ENCODE measurements around the gene UBE2L5. TPM values are rescaled to one million over a fixed set of nuclear protein-coding genes. Genes with fewer than 3 reads are reported as not detected.

UBE2L5 gene
- total RNA-seq, 2 experiments from 2014 or later, result not detected

DNA sequence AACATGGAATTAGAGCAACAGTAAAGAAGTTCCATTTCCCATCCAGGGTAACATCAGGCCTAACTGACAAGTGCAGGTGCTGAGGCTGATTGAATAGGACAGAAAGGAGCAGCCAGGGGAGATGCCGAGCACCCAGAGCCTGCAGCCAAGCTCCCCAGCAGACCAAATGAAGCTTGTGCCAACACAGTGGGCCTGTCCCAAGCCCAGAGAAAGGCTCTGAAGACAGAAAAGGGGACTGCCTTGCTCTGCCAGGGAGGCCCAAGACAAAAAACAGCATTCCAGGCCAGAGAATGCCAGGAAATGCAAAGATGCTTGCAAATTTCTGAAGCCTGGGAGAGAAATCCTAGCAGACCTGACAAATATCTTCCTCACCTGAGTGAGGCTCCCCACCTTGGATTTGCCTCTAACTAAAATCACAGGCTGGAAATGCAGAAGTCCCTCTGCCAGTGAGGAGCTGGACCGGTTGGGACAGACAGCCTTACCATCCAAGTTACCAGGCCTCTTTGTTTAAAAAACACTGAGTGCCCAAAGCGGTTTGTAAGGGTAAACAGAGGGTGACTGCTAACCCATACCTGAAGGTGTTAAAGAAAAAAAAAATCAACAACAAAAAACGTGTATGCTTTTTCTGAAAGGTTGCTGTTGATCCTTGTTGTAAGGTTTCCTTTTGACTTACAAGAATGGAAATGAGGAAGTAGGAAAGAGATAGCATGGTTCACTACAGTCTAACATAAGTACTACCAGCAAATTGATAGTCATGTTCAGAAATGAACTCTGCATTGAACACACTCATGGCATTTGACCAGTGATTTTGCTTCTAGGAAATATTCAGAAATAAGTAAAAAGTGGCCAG, 55.3 kb downstream of the UBE2L5 start:
- TF ChIP-seq, protein P1, sequence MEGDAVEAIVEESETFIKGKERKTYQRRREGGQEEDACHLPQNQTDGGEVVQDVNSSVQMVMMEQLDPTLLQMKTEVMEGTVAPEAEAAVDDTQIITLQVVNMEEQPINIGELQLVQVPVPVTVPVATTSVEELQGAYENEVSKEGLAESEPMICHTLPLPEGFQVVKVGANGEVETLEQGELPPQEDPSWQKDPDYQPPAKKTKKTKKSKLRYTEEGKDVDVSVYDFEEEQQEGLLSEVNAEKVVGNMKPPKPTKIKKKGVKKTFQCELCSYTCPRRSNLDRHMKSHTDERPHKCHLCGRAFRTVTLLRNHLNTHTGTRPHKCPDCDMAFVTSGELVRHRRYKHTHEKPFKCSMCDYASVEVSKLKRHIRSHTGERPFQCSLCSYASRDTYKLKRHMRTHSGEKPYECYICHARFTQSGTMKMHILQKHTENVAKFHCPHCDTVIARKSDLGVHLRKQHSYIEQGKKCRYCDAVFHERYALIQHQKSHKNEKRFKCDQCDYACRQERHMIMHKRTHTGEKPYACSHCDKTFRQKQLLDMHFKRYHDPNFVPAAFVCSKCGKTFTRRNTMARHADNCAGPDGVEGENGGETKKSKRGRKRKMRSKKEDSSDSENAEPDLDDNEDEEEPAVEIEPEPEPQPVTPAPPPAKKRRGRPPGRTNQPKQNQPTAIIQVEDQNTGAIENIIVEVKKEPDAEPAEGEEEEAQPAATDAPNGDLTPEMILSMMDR (IDR thresholded peaks at IDR 0.05), result no peak
- Mint-ChIP-seq H3K4me1 (ENCODE audit: low read depth) (no peaks in the 10 kb centered on the region), H3K36me3 (ENCODE audit: low read depth) (no peaks in the 10 kb centered on the region), H3K9me3 (no peaks in the 10 kb centered on the region), H3K4me3 (no peak overlapping the region), H3K27ac (no peak overlapping the region), H3K27me3 (no peaks in the 10 kb centered on the region)
- ATAC-seq (no peak), DNase-seq (no peak)
- CTCF ChIA-PET, result no interaction called here
- intact Hi-C loops (cut with micrococcal nuclease), result no loop called here
- POLR2A ChIA-PET, result interaction anchor here (1.0 kb wide), 1 partner anchor 11 kb away, joined by 4 read pairs; no protein-coding TSS in a partner anchor

Other genes starting within 250 kb of the UBE2L5 start
- gene KATNAL1, start 114.9 kb upstream of the UBE2L5 start, total RNA-seq, result 1 to 10 TPM; 8.6 to 9.0 TPM
- 100 to 1,000 TPM; 666 to 676 TPM for gene HMGB1, start 43.4 kb downstream of the UBE2L5 start, total RNA-seq
- gene USPL1, start 195.4 kb downstream of the UBE2L5 start, total RNA-seq, result 10 to 100 TPM; 12.4 to 13.0 TPM